MM.1S (cell line): ENCODE measurements around the gene FLNC.

Source experiments
- EZH2 ChIP-seq: fragments of 300-600 bp; sonication (generic); optimal IDR thresholded peaks from 2 replicates; pipeline ENCODE3; 2017; ENCODE audit warnings: low read depth, mild to moderate bottlenecking, antibody characterized with exemption, low read length, mixed read lengths
- EZH2phosphoT487 ChIP-seq: fragments of 300-600 bp; sonication (generic); IDR thresholded peaks from 2 replicates; pipeline ENCODE4 v1.6.1; 2018; ENCODE audit warnings: antibody characterized with exemption, low read length

GRCh38 chr7:128826916-128827247, 3.3 kb upstream of the FLNC start:
- no peak for TF ChIP-seq EZH2
- TF ChIP-seq EZH2phosphoT487, result no peak
